HG03045 (cell line): ENCODE measurements around the gene NARF.
"Not testable (repeated sequence)": the region's sequence is repeated elsewhere in the genome, so short reads cannot be mapped to it uniquely, and the experiment has no call there.

Experiments used
- ATAC-seq: cut with Tn5 transposase; IDR thresholded peaks from one replicate; pipeline ENCODE4 v1.9.1; 2021; ENCODE audit warnings: mild to moderate bottlenecking, moderate library complexity; ENCODE audit not compliant: unreplicated experiment

NARF gene

GRCh38 chr17:82496529-82497434 lies 38.2 kb downstream of the NARF start:
- ATAC-seq = peak; percentile 53

- peak; percentile 15 for ATAC-seq
Observed at GRCh38 chr17:82497483-82498405, 39.2 kb downstream of the NARF start.

DNA sequence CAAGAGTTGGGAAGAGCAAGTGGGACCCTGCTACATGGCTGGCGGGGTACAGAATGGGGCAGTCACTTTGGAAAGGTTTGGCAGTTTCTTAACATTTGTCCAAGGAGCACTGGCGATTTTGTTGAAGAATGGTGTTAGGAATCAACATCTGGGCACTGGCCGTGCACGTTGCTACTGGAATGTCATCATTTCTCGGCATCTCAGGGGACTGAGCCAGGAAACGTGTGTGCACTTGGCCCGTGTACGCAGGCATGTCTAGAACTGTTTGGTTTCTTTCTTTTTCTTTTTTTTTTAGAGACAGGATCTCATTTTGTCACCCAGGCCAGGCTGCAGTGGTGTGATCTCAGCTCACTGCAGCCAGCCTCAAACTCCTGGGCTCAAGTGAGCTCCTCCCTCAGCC lies 43.7 kb downstream of the NARF start:
- no peak for ATAC-seq

- ATAC-seq = no peak
Observed at GRCh38 chr17:82503094-82503727, 44.7 kb downstream of the NARF start.

DNA sequence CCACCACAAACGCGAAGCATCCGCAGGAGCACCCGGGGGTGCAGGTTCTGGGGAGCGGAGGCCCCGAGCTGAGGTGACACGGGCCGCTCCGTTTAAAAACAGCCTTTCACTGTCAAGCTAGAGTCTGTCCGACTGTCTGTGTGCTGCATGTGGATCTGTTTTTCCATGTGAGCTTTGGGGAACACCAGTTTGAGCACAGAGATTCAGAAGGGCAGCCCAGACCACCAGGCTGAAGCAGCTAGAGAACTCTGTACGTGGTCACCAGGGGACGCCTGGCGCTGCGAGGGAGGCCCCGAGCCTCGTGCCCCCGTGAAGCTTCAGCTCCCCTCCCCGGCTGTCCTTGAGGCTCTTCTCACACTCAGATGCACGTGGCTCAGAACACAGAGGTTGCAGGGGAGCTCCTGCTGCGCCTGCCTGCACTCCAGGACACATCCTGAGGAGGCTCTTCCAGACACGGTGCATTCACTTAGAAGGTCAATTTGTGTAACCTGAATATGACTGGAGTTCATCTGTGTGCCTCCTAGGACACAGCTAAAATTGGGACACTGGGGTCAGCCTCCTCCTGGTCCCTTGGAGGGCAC lies 45.3 kb downstream of the NARF start:
- ATAC-seq = no peak

DNA sequence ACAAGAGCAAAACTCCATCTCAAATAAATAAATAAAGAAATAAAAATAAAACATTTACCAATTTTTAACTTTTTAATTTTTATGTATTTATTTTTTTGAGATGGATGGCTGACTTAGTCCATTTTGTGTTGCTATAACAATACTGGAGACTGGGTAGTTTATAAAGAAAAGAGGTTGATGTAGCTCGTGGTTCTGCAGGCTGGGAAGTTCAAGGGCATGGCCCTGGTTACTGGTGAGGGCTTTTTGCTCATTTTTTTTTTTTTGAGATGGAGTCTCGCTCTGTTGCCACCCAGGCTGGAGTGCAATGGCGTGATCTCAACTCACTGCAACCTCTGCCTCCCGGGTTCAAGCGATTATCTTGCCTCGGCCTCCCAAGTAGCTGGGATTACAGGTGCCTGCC lies 46.8 kb downstream of the NARF start:
- no peak for ATAC-seq

GRCh38 chr17:82506402-82506801 lies 47.9 kb downstream of the NARF start:
- peak; percentile 87 for ATAC-seq

GRCh38 chr17:82507631-82508175 lies 49.2 kb downstream of the NARF start:
- no peak for ATAC-seq

- not testable (repeated sequence) for ATAC-seq
Observed at GRCh38 chr17:82511642-82512041, 53.1 kb downstream of the NARF start.

- ATAC-seq = not testable (repeated sequence)
Observed at GRCh38 chr17:82513864-82514263, 55.3 kb downstream of the NARF start.

- ATAC-seq = no peak
Observed at GRCh38 chr17:82517230-82517865, 58.8 kb downstream of the NARF start.

GRCh38 chr17:82518826-82519810 lies 60.6 kb downstream of the NARF start, which contains the start of gene FOXK2:
FOXK2 (plus strand) TSS chr17:82519732; CDS start chr17:82519889, 157 bp downstream.
- ATAC-seq = peak; percentile 95

DNA sequence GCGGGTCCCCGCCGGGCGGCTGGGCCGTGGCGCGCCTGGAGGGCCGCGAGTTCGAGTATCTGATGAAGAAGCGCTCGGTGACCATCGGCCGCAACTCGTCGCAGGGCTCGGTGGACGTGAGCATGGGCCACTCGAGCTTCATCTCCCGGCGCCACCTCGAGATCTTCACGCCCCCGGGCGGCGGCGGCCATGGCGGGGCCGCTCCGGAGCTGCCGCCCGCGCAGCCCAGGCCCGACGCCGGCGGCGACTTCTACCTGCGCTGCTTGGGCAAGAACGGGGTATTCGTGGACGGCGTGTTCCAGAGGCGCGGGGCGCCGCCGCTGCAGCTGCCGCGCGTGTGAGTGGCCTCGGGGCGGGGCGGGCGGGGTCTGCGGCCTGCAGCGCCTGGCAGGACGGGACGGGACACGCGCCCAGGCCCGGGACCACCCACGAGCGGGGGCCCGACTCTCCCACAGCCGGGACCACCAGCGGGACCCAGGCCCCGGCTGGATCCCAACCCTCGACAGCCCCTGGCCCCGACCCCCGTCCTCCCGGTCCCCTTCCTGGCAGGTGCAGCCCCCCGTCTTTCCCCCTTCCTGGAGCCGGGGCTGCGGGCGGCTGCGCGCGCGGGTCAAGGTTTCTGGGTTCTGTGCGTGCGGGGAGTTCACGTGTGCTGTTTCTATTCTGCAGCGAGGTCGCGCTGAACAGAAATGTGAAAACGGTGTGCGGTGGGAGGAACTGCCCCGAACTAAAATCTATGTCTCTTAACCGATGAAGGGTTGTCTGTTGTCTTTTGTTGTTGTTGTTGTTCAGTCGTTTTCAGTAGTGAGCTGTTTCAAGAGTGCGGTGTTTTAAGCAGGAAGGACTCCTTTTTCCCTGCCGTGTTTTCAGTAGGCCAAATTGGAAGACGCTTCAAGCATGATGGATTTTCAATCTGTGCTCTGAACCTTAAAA lies 61.7 kb downstream of the NARF start:
- peak; percentile 27 for ATAC-seq

GRCh38 chr17:82524540-82524939 lies 66.0 kb downstream of the NARF start:
- no peak for ATAC-seq

GRCh38 chr17:82525712-82526111 lies 67.2 kb downstream of the NARF start:
- no peak for ATAC-seq

DNA sequence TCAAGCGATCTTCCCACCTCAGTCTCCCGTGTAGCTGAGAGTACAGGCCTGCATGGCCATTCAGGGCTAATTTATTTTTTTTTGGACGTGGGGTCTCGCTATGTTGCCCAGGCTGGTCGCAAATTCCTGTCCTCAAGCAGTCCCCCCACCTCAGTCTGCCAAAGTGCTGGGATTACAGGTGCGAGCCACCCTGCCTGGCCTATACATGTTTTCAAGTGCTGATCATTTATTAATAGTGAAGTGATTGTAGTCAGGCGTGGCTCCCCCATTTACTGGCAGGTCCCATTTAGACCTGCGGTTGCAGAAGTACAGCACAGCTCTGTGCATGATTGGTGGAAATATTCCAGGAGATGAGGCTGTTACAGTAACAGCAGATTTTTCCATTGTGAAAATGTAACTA lies 69.4 kb downstream of the NARF start:
- no peak for ATAC-seq

DNA sequence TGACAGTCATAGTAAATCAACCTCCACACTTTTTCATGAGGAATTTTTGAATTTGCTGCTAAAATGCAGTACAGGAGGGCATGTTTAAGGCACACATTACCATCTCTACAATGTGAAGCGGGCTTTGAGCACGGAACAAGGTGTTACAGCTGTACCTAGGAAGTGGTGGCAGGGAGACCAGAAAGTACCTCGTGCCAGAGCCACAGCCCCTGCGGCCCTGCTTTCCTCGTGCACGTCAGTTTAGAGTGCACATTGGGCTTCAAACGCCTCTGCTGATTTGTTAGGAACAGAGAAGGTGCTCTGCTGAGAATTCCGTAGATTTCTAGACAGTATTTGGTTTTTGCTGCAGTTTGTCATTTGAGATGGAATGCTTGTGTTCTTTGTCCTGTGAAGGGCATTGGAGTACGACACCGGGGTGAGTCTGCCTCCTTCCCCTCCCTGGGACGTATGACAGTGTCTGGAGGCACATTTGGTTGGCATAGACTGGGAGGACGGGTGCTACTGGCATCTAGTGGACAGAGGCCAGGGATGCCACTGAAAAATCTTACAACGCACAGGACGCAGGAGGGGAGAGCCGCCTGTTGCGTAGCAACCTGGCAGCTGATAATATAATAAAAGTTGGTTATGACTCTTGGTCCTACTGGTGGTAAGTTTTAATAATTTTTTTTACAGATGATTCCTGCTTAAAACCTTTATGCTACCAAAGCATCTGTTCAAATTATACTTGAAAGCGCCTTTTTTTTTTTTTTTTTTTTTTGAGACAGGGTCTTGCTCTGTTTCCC lies 70.1 kb downstream of the NARF start:
- no peak for ATAC-seq
